Lower leg skin (tissue), 3 donors: ENCODE results near the gene P2RY8.
"Not testable (repeated sequence)": the region's sequence is repeated elsewhere in the genome, so short reads cannot be mapped to it uniquely, and the experiment has no call there.

Experiments
- POLR2A ChIP-seq, 2 donors: fragments of 450-650 bp; IDR thresholded peaks; one replicate each; pipeline ENCODE4 v1.6.1; 2016 to 2017; ENCODE audit warnings: antibody characterized with exemption in 2 of 2, mild to moderate bottlenecking in 1 of 2, moderate library complexity in 1 of 2
- TF ChIP-seq, protein P1 (sequence below), 3 donors: fragments of 450-650 bp; IDR thresholded peaks; one replicate each; pipeline ENCODE4 v1.5.1; 2016; ENCODE audit warnings: antibody characterized with exemption in 3 of 3, mild to moderate bottlenecking in 3 of 3, moderate library complexity in 2 of 3

DNA sequence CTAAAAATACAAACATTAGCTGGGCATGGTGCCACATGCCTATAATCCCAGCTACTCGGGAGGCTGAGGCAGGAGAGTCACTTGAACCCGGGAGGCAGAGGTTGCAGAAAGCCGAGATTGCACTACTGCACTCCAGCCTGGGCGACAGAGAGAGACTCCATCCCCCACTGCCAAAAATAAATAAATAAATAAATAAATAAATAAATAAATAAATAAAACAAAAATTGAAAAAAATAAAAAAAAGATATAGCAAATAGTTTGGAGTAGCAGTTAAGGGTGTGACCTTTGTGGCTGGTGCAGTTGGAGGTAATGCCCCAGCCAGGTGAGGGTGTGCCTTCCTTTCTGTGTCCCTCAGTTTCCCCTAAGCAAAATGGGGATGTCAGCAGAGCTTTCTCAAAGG lies 14.1 kb downstream of the P2RY8 start:
- TF ChIP-seq, protein P1, sequence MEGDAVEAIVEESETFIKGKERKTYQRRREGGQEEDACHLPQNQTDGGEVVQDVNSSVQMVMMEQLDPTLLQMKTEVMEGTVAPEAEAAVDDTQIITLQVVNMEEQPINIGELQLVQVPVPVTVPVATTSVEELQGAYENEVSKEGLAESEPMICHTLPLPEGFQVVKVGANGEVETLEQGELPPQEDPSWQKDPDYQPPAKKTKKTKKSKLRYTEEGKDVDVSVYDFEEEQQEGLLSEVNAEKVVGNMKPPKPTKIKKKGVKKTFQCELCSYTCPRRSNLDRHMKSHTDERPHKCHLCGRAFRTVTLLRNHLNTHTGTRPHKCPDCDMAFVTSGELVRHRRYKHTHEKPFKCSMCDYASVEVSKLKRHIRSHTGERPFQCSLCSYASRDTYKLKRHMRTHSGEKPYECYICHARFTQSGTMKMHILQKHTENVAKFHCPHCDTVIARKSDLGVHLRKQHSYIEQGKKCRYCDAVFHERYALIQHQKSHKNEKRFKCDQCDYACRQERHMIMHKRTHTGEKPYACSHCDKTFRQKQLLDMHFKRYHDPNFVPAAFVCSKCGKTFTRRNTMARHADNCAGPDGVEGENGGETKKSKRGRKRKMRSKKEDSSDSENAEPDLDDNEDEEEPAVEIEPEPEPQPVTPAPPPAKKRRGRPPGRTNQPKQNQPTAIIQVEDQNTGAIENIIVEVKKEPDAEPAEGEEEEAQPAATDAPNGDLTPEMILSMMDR (IDR thresholded peaks at IDR 0.05): not testable (repeated sequence)
- TF ChIP-seq POLR2A (IDR thresholded peaks at IDR 0.05): not testable (repeated sequence)
